GM23248 (cell line): Measurements from ENCODE around the gene UMAD1. TPM values are rescaled to one million over a fixed set of nuclear protein-coding genes. Genes with fewer than 3 reads are reported as not detected.

Experiments used
- DNase-seq: peaks from one replicate; pipeline ENCODE4 v3.0.0-alpha.2; 2015
- H2AFZ ChIP-seq: fragments of 200-600 bp; sonication (generic); 2 replicates; pipeline ENCODE4 v1.6.1; 2016; ENCODE audit warnings: antibody characterized with exemption
- H3F3A ChIP-seq: fragments of 200-600 bp; sonication (generic); 2 replicates; pipeline ENCODE4 v1.6.1; 2016; ENCODE audit warnings: mild to moderate bottlenecking, antibody characterized with exemption, mixed run types; ENCODE audit not compliant: insufficient read depth
- H3K27ac ChIP-seq: fragments of 200-600 bp; sonication (generic); 2 replicates; pipeline ENCODE4 v1.5.1; 2016; ENCODE audit warnings: mild to moderate bottlenecking
- H3K27me3 ChIP-seq: fragments of 200-600 bp; sonication (generic); replicated peaks from 2 replicates; pipeline ENCODE4 v1.6.1; 2016; ENCODE audit warnings: mild to moderate bottlenecking; ENCODE audit not compliant: insufficient read depth
- H3K36me3 ChIP-seq: fragments of 200-600 bp; sonication (generic); 2 replicates; pipeline ENCODE4 v1.6.1; 2016; ENCODE audit warnings: low read depth, mild to moderate bottlenecking
- H3K4me1 ChIP-seq: fragments of 200-600 bp; sonication (generic); 2 replicates; pipeline ENCODE4 v1.6.1; 2016; ENCODE audit warnings: mild to moderate bottlenecking; ENCODE audit not compliant: insufficient read depth
- H3K4me2 ChIP-seq: fragments of 200-600 bp; sonication (generic); one replicate; pipeline ENCODE4 v1.6.1; 2016; ENCODE audit warnings: mild to moderate bottlenecking; ENCODE audit not compliant: unreplicated experiment
- H3K4me3 ChIP-seq: fragments of 200-600 bp; sonication (generic); 2 replicates; pipeline ENCODE4 v1.5.1; 2016; ENCODE audit warnings: mild to moderate bottlenecking
- H3K79me2 ChIP-seq: fragments of 200-600 bp; sonication (generic); 2 replicates; pipeline ENCODE4 v1.6.1; 2016; ENCODE audit warnings: mild to moderate bottlenecking; ENCODE audit not compliant: insufficient read depth
- H3K9ac ChIP-seq: fragments of 200-600 bp; sonication (generic); 2 replicates; pipeline ENCODE4 v1.6.1; 2016; ENCODE audit warnings: mild to moderate bottlenecking
- H3K9me2 ChIP-seq: fragments of 200-600 bp; sonication (generic); 2 replicates; pipeline ENCODE4 v1.6.1; 2016; ENCODE audit warnings: mixed run types, mild to moderate bottlenecking, moderate library complexity; ENCODE audit not compliant: insufficient read depth
- H3K9me3 ChIP-seq: fragments of 200-600 bp; sonication (generic); one replicate; pipeline ENCODE4 v1.6.1; 2017; ENCODE audit warnings: low read depth
- H4K20me1 ChIP-seq: fragments of 200-600 bp; sonication (generic); 2 replicates; pipeline ENCODE4 v1.6.0; 2016; ENCODE audit not compliant: insufficient read depth
- EZH2 ChIP-seq: fragments of 200-600 bp; sonication (generic); IDR thresholded peaks from 2 replicates; pipeline ENCODE4 v1.6.1; 2018; ENCODE audit warnings: antibody characterized with exemption, mild to moderate bottlenecking; ENCODE audit not compliant: insufficient read depth, poor library complexity, severe bottlenecking
- EZH2phosphoT487 ChIP-seq: fragments of 200-600 bp; sonication (generic); IDR thresholded peaks from 2 replicates; pipeline ENCODE4 v1.6.1; 2018; ENCODE audit warnings: antibody characterized with exemption, moderate library complexity, mild to moderate bottlenecking, low read depth; ENCODE audit not compliant: insufficient read depth
- WGBS, 2 experiments: methylation state at CpG; one replicate each; pipeline ENCODE4 v1.1.6; 2015 to 2017; ENCODE audit warnings: low lambda C conversion rate in 2 of 2, low coverage in 1 of 2; ENCODE audit errors: missing lambda C conversion rate in 2 of 2; 5-methylcytosine and 5-hydroxymethylcytosine counted together
- in situ Hi-C: fragments of 300-500 bp; cut with MboI; formaldehyde crosslinking; loops from 2 replicates; pipeline ENCODE4 v1.15.0; 2020
- polyA plus RNA-seq: library from polyadenylated mRNA; unstranded; fragments of >200 nt; fragmentation: Nextera tagmentation; extraction: Ambion mirVana; gene quantifications from 2 replicates; pipeline ENCODE4 v1.2.1, GENCODE V29; 2016
- total RNA-seq: library from RNA; depleted of rRNA; stranded (reverse); fragments of >200 nt; shearing (Covaris generic); gene quantifications from 2 replicates; pipeline ENCODE4 v1.2.3, GENCODE V29; 2014

Gene UMAD1
- total and polyA plus RNA-seq, 2 experiments from 2014 or later = 11.8 to 18.6 TPM

DNA sequence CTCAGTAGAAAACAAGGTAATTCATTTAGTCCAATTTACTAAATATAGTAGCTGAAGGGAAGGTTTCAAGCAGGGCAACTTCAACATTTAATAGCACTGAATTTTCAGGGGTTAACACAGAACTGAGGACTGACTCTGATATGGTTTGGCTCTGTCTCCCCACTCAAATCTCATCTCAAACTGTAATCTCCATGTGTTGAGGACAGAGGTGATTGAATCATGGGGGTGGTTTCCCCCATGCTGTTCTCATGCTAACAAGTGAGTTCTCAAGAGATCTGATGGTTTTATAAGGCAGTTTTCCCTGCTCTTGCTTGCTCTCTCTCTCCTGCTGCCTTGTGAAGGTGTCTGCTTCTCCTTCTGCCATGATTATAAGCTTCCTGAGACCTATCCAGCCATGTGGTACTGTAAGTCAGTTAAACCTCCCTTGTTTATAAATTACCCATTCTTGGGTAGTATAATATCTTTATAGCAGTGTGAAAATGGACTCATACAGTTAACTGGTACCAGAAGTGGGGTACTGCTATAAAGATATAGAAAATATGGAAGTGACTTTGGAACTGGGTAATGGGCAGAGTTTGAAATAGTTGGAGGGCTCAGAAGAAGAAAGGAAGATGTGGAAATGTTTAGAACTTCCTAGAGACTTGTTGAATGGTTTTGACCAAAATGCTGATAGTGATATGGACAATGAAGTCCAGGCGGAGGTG, 9.8 kb upstream of the UMAD1 start:
- in situ Hi-C loops = no loop called here
- 75 to 78% methylated on average over 1 of the region's 1 CpG for WGBS, 2 experiments
- Histone ChIP-seq H3K79me2 (no peaks in the 10 kb centered on the region), H3K27ac (no peak overlapping the region), H3K36me3 (no peaks in the 10 kb centered on the region), H3K27me3 (no peaks in the 10 kb centered on the region), H3K4me3 (no peak overlapping the region), H2AFZ (no peak overlapping the region), H3K9me2 (no peaks in the 10 kb centered on the region), H3K4me2 (no peak overlapping the region), H3K9ac (no peak overlapping the region), H3K4me1 (no peaks in the 10 kb centered on the region), H3F3A (no peaks in the 10 kb centered on the region), H3K9me3 (no peaks in the 10 kb centered on the region), H4K20me1 (no peaks in the 10 kb centered on the region)
- no peak for TF ChIP-seq EZH2
- DNase-seq = no peak

- WGBS, 2 experiments = 20 to 24% methylated on average over 5 of the region's 5 CpGs
- in situ Hi-C loops = no loop called here
Observed at GRCh38 chr7:7639421-7639820, 1.1 kb upstream of the UMAD1 start.

GRCh38 chr7:7639847-7640220, 718 bp upstream of the UMAD1 start:
- Histone ChIP-seq H3K9me3 (no peaks in the 10 kb centered on the region), H2AFZ (peak overlapping the region; percentile 99), H3K9me2 (no peaks in the 10 kb centered on the region), H4K20me1 (no peaks in the 10 kb centered on the region), H3K27ac (peak overlapping the region; percentile 61), H3F3A (peaks cover 6% of the 10 kb centered on the region; the same call in 1 of the 2 replicates), H3K36me3 (0 out of 2 replicates have a peak, but pooled peaks cover 4% of the 10 kb centered on the region), H3K79me2 (peaks cover 37% of the 10 kb centered on the region), H3K4me2 (peak overlapping the region; percentile 88), H3K27me3 (no peaks in the 10 kb centered on the region), H3K4me1 (peaks cover 14% of the 10 kb centered on the region), H3K9ac (peak overlapping the region; percentile 80), H3K4me3 (peak overlapping the region; percentile 97)
- peak; percentile 64 for DNase-seq
- 1 to 3% methylated on average over 19 of the region's 19 CpGs for WGBS, 2 experiments
- TF ChIP-seq EZH2phosphoT487 (no peak), EZH2 (no peak)
- in situ Hi-C loops = no loop called here

More at GRCh38 chr7:7639421-7639820, 1.1 kb upstream of the UMAD1 start:
- H4K20me1 ChIP-seq = no peaks in the 10 kb centered on the region
- H3K9me2 ChIP-seq = no peaks in the 10 kb centered on the region
- peak overlapping the region; percentile 88 for H3K4me2 ChIP-seq
- peak; percentile 29 for DNase-seq
- peak overlapping the region; percentile 80 for H3K9ac ChIP-seq
- peak overlapping the region; percentile 61 for H3K27ac ChIP-seq
- H3K4me1 ChIP-seq = peaks cover 14% of the 10 kb centered on the region
- peaks cover 6% of the 10 kb centered on the region; the same call in 1 of the 2 replicates for H3F3A ChIP-seq
- H3K4me3 ChIP-seq = peak overlapping the region; percentile 97
- peaks cover 37% of the 10 kb centered on the region for H3K79me2 ChIP-seq
- no peaks in the 10 kb centered on the region for H3K9me3 ChIP-seq
- no peaks in the 10 kb centered on the region for H3K27me3 ChIP-seq
- TF ChIP-seq EZH2 = no peak
- TF ChIP-seq EZH2phosphoT487 = no peak
- H3K36me3 ChIP-seq = 0 out of 2 replicates have a peak, but pooled peaks cover 4% of the 10 kb centered on the region
- H2AFZ ChIP-seq = peak overlapping the region; percentile 99

- Histone ChIP-seq H3K4me1 (peaks cover 14% of the 10 kb centered on the region), H3F3A (peaks cover 6% of the 10 kb centered on the region; the same call in 1 of the 2 replicates), H3K79me2 (peaks cover 37% of the 10 kb centered on the region), H3K9me3 (no peaks in the 10 kb centered on the region), H3K9me2 (no peaks in the 10 kb centered on the region), H3K36me3 (0 out of 2 replicates have a peak, but pooled peaks cover 4% of the 10 kb centered on the region), H4K20me1 (no peaks in the 10 kb centered on the region), H3K4me2 (peak overlapping the region; percentile 90), H3K27me3 (no peaks in the 10 kb centered on the region), H3K4me3 (peak overlapping the region; percentile 97), H3K9ac (peak overlapping the region; percentile 84), H3K27ac (peak overlapping the region; percentile 59), H2AFZ (peak overlapping the region; percentile 99)
- in situ Hi-C loops = no loop called here
- TF ChIP-seq EZH2phosphoT487 (no peak), EZH2 (no peak)
- DNase-seq = peak; percentile 40
- 6 to 9% methylated on average over 22 of the region's 22 CpGs for WGBS, 2 experiments
Observed at GRCh38 chr7:7641129-7641663, 644 bp downstream of the UMAD1 start.
